ENCODE measurements around the gene BMP2K. TPM values are rescaled to one million over a fixed set of nuclear protein-coding genes. Genes with fewer than 3 reads are reported as not detected.
A peak's percentile ranks its signal among the peaks of the same experiment; 100 is the strongest.

Gene BMP2K
- total and polyA plus RNA-seq, 7 donors = 3.5 to 19.1 (median 15.2) TPM

GRCh38 chr4:78748381-78748780, 27.8 kb upstream of the BMP2K start:
- ATAC-seq = no peak
- Histone ChIP-seq H3K27me3 (ENCODE audit: insufficient read depth in 3 of 3, low read length in 2 of 3) (no peaks in the 10 kb centered on the region), H3K27ac (no peak overlapping the region), H3K36me3 (ENCODE audit: insufficient read depth in 1 of 2, low read depth in 1 of 2) (no peaks in the 10 kb centered on the region), H3K4me3 (no peak overlapping the region), H3K4me1 (no peaks in the 10 kb centered on the region), H3K9me3 (no peaks in the 10 kb centered on the region)
- DNase-seq = no peak
- 63 to 86% (median 80%) methylated on average over 2 of the region's 2 CpGs for WGBS, 3 donors
- TF ChIP-seq CTCF (IDR thresholded peaks at IDR 0.05) = no peak
- intact Hi-C loops (cut with DNase I) = no loop called here

- intact Hi-C loops (cut with DNase I) = no loop called here
- DNase-seq = no peak
- Histone ChIP-seq H3K27ac (no peak overlapping the region), H3K4me1 (no peaks in the 10 kb centered on the region), H3K27me3 (ENCODE audit: insufficient read depth in 3 of 3, low read length in 2 of 3) (no peaks in the 10 kb centered on the region), H3K4me3 (no peak overlapping the region), H3K36me3 (ENCODE audit: insufficient read depth in 1 of 2, low read depth in 1 of 2) (no peaks in the 10 kb centered on the region), H3K9me3 (no peaks in the 10 kb centered on the region)
- 69 to 79% (median 76%) methylated on average over 4 of the region's 4 CpGs for WGBS, 3 donors
- ATAC-seq = peak in 2 of 4 donors; percentile 47 to 59
- no peak for TF ChIP-seq CTCF (IDR thresholded peaks at IDR 0.05)
These were observed 26.7 kb upstream of the BMP2K start for GRCh38 chr4:78749258-78749971.

- Histone ChIP-seq H3K27me3 (ENCODE audit: insufficient read depth in 3 of 3, low read length in 2 of 3) (no peaks in the 10 kb centered on the region), H3K9me3 (no peaks in the 10 kb centered on the region), H3K27ac (no peak overlapping the region), H3K4me1 (no peaks in the 10 kb centered on the region), H3K4me3 (no peak overlapping the region), H3K36me3 (ENCODE audit: insufficient read depth in 1 of 2, low read depth in 1 of 2) (no peaks in the 10 kb centered on the region)
- 36 to 48% (median 43%) methylated on average over 2 of the region's 2 CpGs for WGBS, 3 donors
- DNase-seq (no peak), ATAC-seq (peak in 1 of 4 donors; percentile 19)
- intact Hi-C loops (cut with DNase I) = no loop called here
- no peak for TF ChIP-seq CTCF (IDR thresholded peaks at IDR 0.05)
These were observed 26.0 kb upstream of the BMP2K start for GRCh38 chr4:78749972-78750727.

GRCh38 chr4:78753091-78753490, 23.1 kb upstream of the BMP2K start:
- Histone ChIP-seq H3K9me3 (no peaks in the 10 kb centered on the region), H3K4me1 (no peaks in the 10 kb centered on the region), H3K27ac (no peak overlapping the region), H3K36me3 (ENCODE audit: insufficient read depth in 1 of 2, low read depth in 1 of 2) (no peaks in the 10 kb centered on the region), H3K4me3 (no peak overlapping the region), H3K27me3 (ENCODE audit: insufficient read depth in 3 of 3, low read length in 2 of 3) (no peaks in the 10 kb centered on the region)
- no peak for ATAC-seq
- DNase-seq = no peak
- intact Hi-C loops (cut with DNase I) = no loop called here
- TF ChIP-seq CTCF (IDR thresholded peaks at IDR 0.05) = no peak
- 93 to 96% (median 94%) methylated on average over 2 of the region's 2 CpGs for WGBS, 3 donors
